ENCODE data around the gene RIPK3.

DNA sequence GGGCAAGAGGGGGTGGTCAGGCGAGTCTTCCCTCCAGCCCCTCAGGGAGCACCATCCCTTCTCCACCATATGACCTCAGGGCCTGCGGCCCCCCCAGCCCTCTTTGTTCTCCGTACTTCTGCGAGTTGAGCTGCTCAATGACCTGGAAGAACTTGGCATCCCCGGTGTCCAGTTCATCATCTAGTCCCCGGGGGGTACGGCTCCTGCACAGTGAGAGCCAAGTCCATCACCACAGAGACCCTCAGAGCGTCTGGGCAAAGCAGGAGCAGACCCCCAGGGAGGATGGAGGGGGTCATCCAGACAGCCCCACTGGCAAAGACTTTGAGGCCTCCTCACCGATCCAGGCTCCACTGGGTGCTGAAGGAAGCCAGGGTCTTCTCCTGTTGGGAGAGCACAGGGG is 13.8 kb downstream of the RIPK3 start:
- no peak for TF ChIP-seq EZH2phosphoT487 (IDR thresholded peaks at IDR 0.05; ENCODE audit: unreplicated experiment)
- TF ChIP-seq, protein P1, sequence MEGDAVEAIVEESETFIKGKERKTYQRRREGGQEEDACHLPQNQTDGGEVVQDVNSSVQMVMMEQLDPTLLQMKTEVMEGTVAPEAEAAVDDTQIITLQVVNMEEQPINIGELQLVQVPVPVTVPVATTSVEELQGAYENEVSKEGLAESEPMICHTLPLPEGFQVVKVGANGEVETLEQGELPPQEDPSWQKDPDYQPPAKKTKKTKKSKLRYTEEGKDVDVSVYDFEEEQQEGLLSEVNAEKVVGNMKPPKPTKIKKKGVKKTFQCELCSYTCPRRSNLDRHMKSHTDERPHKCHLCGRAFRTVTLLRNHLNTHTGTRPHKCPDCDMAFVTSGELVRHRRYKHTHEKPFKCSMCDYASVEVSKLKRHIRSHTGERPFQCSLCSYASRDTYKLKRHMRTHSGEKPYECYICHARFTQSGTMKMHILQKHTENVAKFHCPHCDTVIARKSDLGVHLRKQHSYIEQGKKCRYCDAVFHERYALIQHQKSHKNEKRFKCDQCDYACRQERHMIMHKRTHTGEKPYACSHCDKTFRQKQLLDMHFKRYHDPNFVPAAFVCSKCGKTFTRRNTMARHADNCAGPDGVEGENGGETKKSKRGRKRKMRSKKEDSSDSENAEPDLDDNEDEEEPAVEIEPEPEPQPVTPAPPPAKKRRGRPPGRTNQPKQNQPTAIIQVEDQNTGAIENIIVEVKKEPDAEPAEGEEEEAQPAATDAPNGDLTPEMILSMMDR (conservative IDR thresholded peaks at IDR 0.05; ENCODE audit: low read depth in 2 of 2): no peak
- TF ChIP-seq POLR2AphosphoS5 (IDR thresholded peaks at IDR 0.05; ENCODE audit: low read depth): no peak
- TF ChIP-seq, protein P2, sequence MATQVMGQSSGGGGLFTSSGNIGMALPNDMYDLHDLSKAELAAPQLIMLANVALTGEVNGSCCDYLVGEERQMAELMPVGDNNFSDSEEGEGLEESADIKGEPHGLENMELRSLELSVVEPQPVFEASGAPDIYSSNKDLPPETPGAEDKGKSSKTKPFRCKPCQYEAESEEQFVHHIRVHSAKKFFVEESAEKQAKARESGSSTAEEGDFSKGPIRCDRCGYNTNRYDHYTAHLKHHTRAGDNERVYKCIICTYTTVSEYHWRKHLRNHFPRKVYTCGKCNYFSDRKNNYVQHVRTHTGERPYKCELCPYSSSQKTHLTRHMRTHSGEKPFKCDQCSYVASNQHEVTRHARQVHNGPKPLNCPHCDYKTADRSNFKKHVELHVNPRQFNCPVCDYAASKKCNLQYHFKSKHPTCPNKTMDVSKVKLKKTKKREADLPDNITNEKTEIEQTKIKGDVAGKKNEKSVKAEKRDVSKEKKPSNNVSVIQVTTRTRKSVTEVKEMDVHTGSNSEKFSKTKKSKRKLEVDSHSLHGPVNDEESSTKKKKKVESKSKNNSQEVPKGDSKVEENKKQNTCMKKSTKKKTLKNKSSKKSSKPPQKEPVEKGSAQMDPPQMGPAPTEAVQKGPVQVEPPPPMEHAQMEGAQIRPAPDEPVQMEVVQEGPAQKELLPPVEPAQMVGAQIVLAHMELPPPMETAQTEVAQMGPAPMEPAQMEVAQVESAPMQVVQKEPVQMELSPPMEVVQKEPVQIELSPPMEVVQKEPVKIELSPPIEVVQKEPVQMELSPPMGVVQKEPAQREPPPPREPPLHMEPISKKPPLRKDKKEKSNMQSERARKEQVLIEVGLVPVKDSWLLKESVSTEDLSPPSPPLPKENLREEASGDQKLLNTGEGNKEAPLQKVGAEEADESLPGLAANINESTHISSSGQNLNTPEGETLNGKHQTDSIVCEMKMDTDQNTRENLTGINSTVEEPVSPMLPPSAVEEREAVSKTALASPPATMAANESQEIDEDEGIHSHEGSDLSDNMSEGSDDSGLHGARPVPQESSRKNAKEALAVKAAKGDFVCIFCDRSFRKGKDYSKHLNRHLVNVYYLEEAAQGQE (IDR thresholded peaks at IDR 0.05; ENCODE audit: unreplicated experiment): no peak
- TF ChIP-seq JUNB (IDR thresholded peaks at IDR 0.05; ENCODE audit: unreplicated experiment): no peak
- TF ChIP-seq EZH2 (IDR thresholded peaks at IDR 0.05; ENCODE audit: low read depth, unreplicated experiment): no peak
